HAP-1 (cell line): Measurements from ENCODE around the gene TRIM15.
"Not testable (repeated sequence)": the region's sequence is repeated elsewhere in the genome, so short reads cannot be mapped to it uniquely, and the experiment has no call there.

Experiments used
- DNase-seq, 2 experiments: peaks; one replicate each; pipeline ENCODE4 v3.0.0-alpha.2; 2016 to 2020; ENCODE audit warnings: low spot score in 2 of 2
- H3K27me3 ChIP-seq: fragments of 250-450 bp; sonication (Bioruptor Pico); 2 replicates; pipeline ENCODE4 v1.5.1; 2020; ENCODE audit warnings: low read depth, mild to moderate bottlenecking, moderate library complexity
- H3K36me3 ChIP-seq: fragments of 250-450 bp; sonication (Bioruptor Pico); replicated peaks from 2 replicates; pipeline ENCODE4 v1.5.1; 2020; ENCODE audit warnings: mild to moderate bottlenecking
- H3K4me1 ChIP-seq: fragments of 250-450 bp; sonication (Bioruptor Pico); 2 replicates; pipeline ENCODE4 v1.5.1; 2020; ENCODE audit warnings: mild to moderate bottlenecking
- H3K4me3 ChIP-seq: fragments of 250-450 bp; sonication (Bioruptor Pico); 2 replicates; pipeline ENCODE4 v1.5.1; 2020; ENCODE audit warnings: mild to moderate bottlenecking, moderate library complexity
- H3K9me3 ChIP-seq: fragments of 250-450 bp; sonication (Bioruptor Pico); 2 replicates; pipeline ENCODE4 v1.5.1; 2020; ENCODE audit warnings: mild to moderate bottlenecking, moderate library complexity
- in situ Hi-C: fragments of 300-500 bp; cut with MboI; formaldehyde crosslinking; loops from 3 replicates; pipeline ENCODE4 v1.14.3; 2020; ENCODE audit warnings: low sequenced_read_pairs, inconsistent platforms, mixed read lengths

The TRIM15 gene

GRCh38 chr6:30206799-30207618 is 43.7 kb downstream of the TRIM15 start:
- Histone ChIP-seq H3K4me3 (no peak overlapping the region), H3K27me3 (no peaks in the 10 kb centered on the region), H3K4me1 (peaks cover 30% of the 10 kb centered on the region), H3K9me3 (no peaks in the 10 kb centered on the region), H3K36me3 (peaks cover 3% of the 10 kb centered on the region)
- no peak for DNase-seq
- in situ Hi-C loops, result no loop called here

DNA sequence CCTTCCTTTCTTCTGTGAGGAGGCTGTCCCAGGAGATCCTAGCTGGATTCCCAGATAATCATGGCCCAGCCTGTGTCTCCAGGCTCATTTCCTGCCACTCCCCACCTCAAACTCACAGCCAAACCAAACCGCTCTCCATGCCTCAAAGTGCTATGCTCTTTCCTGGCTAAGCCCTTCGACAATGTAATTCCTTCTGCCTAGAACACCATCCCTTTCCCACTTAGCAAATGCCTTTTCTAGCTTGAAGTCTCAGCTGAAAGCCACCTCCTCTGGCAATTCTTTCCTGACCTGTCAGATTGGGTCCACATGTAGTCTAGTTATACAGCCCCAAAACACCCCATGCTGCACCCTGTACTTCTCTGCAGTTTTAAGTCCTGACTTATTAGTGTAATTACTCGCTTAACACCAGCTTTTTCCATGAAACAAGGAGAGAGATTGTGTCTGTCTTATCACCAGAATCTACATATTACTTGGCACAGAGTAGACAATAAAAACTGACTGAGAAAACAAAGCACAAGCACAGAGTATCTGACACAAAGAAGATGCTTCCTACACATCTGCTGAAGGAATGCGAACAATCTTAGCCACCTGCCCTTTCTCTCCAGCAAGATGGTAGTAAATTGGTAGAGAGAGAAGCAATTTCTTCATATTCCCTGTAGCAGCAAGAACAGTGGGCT is 44.4 kb downstream of the TRIM15 start:
- in situ Hi-C loops, result no loop called here
- no peaks in the 10 kb centered on the region for H3K9me3 ChIP-seq
- peaks cover 3% of the 10 kb centered on the region for H3K36me3 ChIP-seq
- no peak for DNase-seq
- H3K4me3 ChIP-seq, result no peak overlapping the region
- peaks cover 26% of the 10 kb centered on the region for H3K4me1 ChIP-seq
- no peaks in the 10 kb centered on the region for H3K27me3 ChIP-seq

DNA sequence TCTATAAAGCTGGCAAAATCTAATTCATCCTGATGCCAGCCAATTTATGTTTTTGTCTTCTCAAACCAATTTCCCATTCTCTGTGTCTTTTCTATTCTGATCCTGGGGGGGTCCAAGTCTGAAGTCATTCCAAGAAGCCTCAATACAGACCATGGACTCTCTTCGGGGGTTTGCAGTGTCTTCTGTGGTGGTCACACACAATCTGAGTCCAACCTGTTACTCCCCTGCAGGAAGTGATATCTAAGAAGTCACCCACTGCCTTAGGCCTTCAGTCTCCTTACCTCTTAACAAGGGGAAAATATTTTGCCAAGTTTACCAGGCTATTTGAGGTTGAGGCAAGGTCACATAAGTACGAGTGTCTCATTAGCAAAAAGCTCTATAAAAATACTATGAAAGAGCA is 48.0 kb downstream of the TRIM15 start:
- in situ Hi-C loops, result loop anchor here (10.0 kb wide), 1 partner anchor 103 kb away; no protein-coding TSS in a partner anchor
- no peak for DNase-seq
- no peaks in the 10 kb centered on the region for H3K9me3 ChIP-seq
- H3K27me3 ChIP-seq, result no peaks in the 10 kb centered on the region
- H3K4me3 ChIP-seq, result no peak overlapping the region
- H3K36me3 ChIP-seq, result peaks cover 3% of the 10 kb centered on the region
- peaks cover 37% of the 10 kb centered on the region for H3K4me1 ChIP-seq

DNA sequence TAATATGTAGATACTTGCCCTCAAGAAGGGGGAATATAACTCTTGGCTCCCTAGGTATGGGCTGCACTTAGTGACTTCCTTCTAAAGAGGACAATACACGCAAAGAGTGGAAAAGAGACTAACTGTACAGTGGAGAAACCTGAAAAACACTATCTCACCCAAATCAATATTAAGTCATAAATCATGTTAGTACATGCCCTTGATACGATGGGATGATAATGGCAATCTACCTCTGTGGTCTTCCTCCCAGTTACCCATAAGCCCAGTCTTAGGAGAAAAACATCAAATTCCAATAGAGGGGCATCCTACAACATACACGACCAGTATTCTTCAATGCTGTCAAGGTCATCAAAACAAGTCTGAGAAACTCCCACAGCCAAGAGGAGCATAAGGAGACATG is 48.6 kb downstream of the TRIM15 start:
- H3K27me3 ChIP-seq, result no peaks in the 10 kb centered on the region
- DNase-seq, result no peak
- in situ Hi-C loops, result loop anchor here (10.0 kb wide), 1 partner anchor 103 kb away; no protein-coding TSS in a partner anchor
- H3K4me1 ChIP-seq, result peaks cover 37% of the 10 kb centered on the region
- H3K36me3 ChIP-seq, result peaks cover 3% of the 10 kb centered on the region; the same call in 1 of the 2 replicates
- H3K9me3 ChIP-seq, result no peaks in the 10 kb centered on the region
- peak overlapping the region; percentile 91 for H3K4me3 ChIP-seq

DNA sequence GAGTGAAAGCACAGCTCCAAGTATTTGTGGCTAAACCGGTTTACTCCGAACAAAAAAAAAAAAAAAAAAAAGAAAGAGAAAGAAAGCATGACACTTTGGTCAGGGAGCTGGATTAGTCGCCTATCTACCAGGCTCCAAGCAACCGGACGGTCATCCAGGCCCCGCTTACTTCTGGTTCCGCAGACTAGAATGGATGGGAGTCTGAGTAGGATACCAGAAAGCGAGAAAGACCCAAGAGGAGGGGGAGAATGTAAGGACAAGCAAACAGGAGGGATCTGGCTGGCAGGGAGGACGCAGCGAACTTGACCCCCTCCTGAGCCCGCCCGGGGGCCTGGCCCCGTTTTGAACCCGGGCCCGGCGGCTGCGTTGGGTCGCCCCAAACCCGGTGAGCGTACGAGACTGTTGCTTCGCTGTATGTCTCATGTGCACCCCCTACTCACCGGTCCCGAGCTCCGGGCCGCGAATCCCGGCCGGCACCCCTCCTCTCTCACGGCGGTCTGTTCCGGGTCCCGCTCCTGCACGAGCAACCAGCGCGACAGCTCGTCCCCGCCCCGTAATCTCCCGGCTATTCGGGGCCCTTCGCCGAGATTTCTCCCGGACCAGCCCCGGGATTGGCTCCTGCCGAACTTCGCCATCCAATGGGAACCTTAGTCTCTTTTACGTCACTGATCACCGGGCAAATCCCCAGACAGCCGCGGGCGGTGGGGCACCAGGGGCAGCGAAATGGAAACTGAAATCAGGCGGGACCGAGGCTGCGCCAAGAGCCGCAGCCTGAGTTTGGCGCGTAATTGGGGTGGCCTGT is 49.7 kb downstream of the TRIM15 start, which contains the start of gene TRIM26:
Gene TRIM26, minus strand, starts transcription at position 542 of the 802 bp plus-strand sequence. CDS start 14,303 bp downstream, outside the sequence.
- H3K36me3 ChIP-seq, result peaks cover 3% of the 10 kb centered on the region; the same call in 1 of the 2 replicates
- DNase-seq, result peak; percentile 94 to 97
- H3K9me3 ChIP-seq, result no peaks in the 10 kb centered on the region
- H3K4me1 ChIP-seq, result peaks cover 30% of the 10 kb centered on the region
- in situ Hi-C loops, result loop anchor here (10.0 kb wide), 1 partner anchor 102 kb away; no protein-coding TSS in a partner anchor
- no peaks in the 10 kb centered on the region for H3K27me3 ChIP-seq
- H3K4me3 ChIP-seq, result peak within 1 kb of the TSS; percentile 91

- in situ Hi-C loops, result loop anchor here (10.0 kb wide), 1 partner anchor 101 kb away; no protein-coding TSS in a partner anchor
- H3K9me3 ChIP-seq, result no peaks in the 10 kb centered on the region
- H3K4me1 ChIP-seq, result peaks cover 29% of the 10 kb centered on the region
- DNase-seq, result no peak
- H3K27me3 ChIP-seq, result no peaks in the 10 kb centered on the region
- H3K36me3 ChIP-seq, result 0 out of 2 replicates have a peak, but pooled peaks cover 3% of the 10 kb centered on the region
- peak overlapping the region; percentile 91 for H3K4me3 ChIP-seq
Measured at GRCh38 chr6:30213667-30213956, 50.3 kb downstream of the TRIM15 start.

- Histone ChIP-seq H3K4me1 (peaks cover 29% of the 10 kb centered on the region), H3K36me3 (0 out of 2 replicates have a peak, but pooled peaks cover 3% of the 10 kb centered on the region), H3K4me3 (peak overlapping the region; percentile 91), H3K27me3 (no peaks in the 10 kb centered on the region), H3K9me3 (no peaks in the 10 kb centered on the region)
- DNase-seq, result peak; percentile 34 to 70
- in situ Hi-C loops, result loop anchor here (10.0 kb wide), 1 partner anchor 101 kb away; no protein-coding TSS in a partner anchor
Measured at GRCh38 chr6:30213957-30214656, 50.8 kb downstream of the TRIM15 start.

DNA sequence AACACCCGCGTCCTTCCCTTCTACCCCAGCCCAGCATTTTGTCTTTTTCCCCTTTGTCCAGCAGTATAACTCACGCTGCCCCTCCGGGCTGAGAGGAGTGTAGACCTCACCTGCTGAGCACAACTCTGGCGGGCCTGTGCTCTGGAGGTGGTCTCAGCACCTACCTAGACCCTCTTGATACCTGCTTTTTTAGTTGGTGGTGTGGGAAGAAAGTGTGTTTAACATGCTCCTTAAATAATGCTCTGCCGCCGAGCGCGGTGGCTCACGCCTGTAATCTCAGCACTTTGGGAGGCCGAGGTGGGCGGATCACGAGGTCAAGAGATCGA is 51.3 kb downstream of the TRIM15 start:
- DNase-seq, result no peak
- Histone ChIP-seq H3K4me3 (peak overlapping the region; percentile 91), H3K27me3 (no peaks in the 10 kb centered on the region), H3K9me3 (no peaks in the 10 kb centered on the region), H3K36me3 (0 out of 2 replicates have a peak, but pooled peaks cover 3% of the 10 kb centered on the region), H3K4me1 (peaks cover 29% of the 10 kb centered on the region)
- in situ Hi-C loops, result loop anchor here (10.0 kb wide), 1 partner anchor 100 kb away; no protein-coding TSS in a partner anchor

DNA sequence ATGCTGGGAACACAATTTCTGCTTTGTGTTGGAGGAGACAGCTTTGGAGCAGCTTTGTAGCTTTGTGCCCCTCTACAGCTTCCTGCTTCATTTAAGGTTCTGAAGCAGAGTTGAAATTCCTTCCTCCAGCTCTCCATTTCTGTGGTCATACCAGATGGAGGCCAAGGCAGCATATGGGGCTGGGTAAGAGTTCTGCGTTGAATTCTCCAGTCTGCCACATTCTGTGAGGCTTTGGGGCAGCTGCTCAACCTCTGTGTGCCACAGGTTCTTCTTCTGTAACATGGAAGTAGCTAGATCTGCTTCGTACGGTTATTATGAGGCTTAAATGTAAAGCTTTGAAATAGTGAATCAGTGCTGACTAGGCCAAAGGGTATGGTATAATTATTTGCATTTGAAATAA is 52.8 kb downstream of the TRIM15 start:
- in situ Hi-C loops, result loop anchor here (10.0 kb wide), 1 partner anchor 99 kb away; no protein-coding TSS in a partner anchor
- Histone ChIP-seq H3K4me1 (peaks cover 22% of the 10 kb centered on the region), H3K4me3 (no peak overlapping the region), H3K9me3 (no peaks in the 10 kb centered on the region), H3K36me3 (0 out of 2 replicates have a peak, but pooled peaks cover 3% of the 10 kb centered on the region), H3K27me3 (no peaks in the 10 kb centered on the region)
- DNase-seq, result no peak

DNA sequence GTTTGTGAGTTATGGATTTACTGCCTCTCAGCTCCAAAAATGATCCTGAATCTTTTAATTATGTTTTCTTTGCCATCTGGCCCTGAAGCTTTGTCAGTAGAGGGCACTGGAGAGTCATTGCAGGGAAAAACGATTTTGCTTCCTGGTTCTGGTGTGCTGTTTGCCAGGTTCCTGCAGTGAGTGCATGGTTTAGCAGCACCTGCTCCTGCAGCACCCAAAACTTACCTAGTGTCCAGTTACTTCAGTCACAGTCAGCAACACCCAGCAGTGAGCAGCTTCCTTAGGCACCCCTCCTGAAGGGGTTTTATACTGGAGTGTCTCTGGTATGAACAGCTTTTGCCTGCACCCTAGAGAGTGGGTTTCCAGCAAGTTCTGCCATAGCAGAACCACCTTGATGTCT is 55.9 kb downstream of the TRIM15 start:
- Histone ChIP-seq H3K4me3 (no peak overlapping the region), H3K27me3 (no peaks in the 10 kb centered on the region), H3K4me1 (peaks cover 3% of the 10 kb centered on the region), H3K36me3 (no peaks in the 10 kb centered on the region), H3K9me3 (peaks cover 7% of the 10 kb centered on the region; the same call in 1 of the 2 replicates)
- in situ Hi-C loops, result loop anchor here (10.0 kb wide), 1 partner anchor 96 kb away; no protein-coding TSS in a partner anchor
- DNase-seq, result peak; percentile 42 to 60

DNA sequence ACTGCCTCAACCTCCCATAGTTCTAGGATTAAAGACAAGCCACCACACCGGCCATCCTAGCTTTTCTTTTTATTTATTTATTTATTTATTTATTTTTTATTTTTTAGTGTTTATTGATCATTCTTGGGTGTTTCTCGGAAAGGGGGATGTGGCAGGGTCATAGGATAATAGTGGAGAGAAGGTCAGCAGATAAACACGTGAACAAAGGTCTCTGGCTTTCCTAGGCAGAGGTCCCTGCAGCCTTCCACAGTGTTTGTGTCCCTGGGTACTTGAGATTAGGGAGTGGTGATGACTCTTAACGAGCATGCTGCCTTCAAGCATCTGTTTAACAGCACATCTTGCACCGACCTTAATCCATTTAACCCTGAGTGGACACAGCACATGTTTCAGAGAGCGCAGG is 58.0 kb downstream of the TRIM15 start:
- H3K4me3 ChIP-seq, in situ Hi-C loops, H3K27me3 ChIP-seq, H3K36me3 ChIP-seq, H3K4me1 ChIP-seq, DNase-seq, H3K9me3 ChIP-seq: not testable (repeated sequence)

- H3K4me1 ChIP-seq, in situ Hi-C loops, H3K27me3 ChIP-seq, DNase-seq, H3K9me3 ChIP-seq, H3K4me3 ChIP-seq, H3K36me3 ChIP-seq: not testable (repeated sequence)
Measured at GRCh38 chr6:30221956-30222355, 58.6 kb downstream of the TRIM15 start.
